Measurements from ENCODE around the gene DEFB123. TPM values are rescaled to one million over a fixed set of nuclear protein-coding genes. Genes with fewer than 3 reads are reported as not detected.

The DEFB123 gene
- total RNA-seq, 4 donors from 2014 or later: not detected

DNA sequence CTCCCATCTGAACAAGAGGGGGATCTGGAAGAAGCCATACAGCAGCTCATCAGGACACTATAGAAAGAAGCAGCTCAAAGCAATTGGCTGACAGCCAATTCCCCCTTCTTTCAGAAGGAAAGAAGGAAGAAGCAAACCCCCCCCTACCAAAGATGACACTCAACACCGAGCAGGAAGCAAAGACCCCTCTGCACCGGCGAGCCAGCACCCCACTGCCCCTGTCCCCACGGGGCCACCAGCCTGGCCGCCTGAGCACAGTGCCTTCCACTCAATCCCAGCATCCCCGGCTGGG, 35.8 kb downstream of the DEFB123 start:
- Histone ChIP-seq H3K36me3 (no peaks in the 10 kb centered on the region), H3K4me3 (peak overlapping the region in 1 of 4 donors; percentile 56), H3K4me1 (peaks cover 0 to 12% (median 0%) of the 10 kb centered on the region in 4 donors), H3K9me3 (no peaks in the 10 kb centered on the region), H3K27me3 (peaks cover 0 to 5% of the 10 kb centered on the region in 2 donors), H3K27ac (peak overlapping the region in 1 of 4 donors; percentile 74)
- TF ChIP-seq POLR2A (IDR thresholded peaks at IDR 0.05): no peak
- TF ChIP-seq, protein P1, sequence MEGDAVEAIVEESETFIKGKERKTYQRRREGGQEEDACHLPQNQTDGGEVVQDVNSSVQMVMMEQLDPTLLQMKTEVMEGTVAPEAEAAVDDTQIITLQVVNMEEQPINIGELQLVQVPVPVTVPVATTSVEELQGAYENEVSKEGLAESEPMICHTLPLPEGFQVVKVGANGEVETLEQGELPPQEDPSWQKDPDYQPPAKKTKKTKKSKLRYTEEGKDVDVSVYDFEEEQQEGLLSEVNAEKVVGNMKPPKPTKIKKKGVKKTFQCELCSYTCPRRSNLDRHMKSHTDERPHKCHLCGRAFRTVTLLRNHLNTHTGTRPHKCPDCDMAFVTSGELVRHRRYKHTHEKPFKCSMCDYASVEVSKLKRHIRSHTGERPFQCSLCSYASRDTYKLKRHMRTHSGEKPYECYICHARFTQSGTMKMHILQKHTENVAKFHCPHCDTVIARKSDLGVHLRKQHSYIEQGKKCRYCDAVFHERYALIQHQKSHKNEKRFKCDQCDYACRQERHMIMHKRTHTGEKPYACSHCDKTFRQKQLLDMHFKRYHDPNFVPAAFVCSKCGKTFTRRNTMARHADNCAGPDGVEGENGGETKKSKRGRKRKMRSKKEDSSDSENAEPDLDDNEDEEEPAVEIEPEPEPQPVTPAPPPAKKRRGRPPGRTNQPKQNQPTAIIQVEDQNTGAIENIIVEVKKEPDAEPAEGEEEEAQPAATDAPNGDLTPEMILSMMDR (IDR thresholded peaks at IDR 0.05): no peak
- DNase-seq: no peak

DNA sequence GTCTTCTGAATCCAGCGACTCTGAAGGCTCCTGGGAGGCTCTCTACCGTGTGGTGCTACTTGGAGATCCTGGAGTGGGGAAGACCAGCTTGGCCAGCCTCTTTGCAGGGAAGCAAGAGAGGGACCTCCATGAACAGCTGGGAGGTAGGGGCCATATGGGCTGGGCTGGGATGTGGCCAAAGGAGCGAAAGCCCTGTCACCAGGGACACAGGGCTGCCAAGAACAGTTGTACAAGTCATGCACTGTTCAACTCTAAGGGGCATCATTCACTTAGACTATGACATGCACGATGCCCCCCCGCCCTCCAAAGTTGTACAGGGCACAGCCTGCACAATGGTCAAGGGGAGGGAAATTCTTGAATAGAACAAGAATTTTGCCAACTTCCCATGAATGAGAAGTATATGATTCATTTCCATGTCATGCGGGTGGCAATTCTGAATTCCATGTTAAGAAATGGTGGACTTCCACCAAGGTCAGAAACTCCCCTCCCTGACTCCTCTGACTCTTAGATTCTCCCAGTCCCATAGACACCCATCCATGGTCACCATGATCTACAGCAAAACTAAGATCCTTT, 36.3 kb downstream of the DEFB123 start:
- H3K27me3 ChIP-seq: peaks cover 0 to 5% of the 10 kb centered on the region in 2 donors
- no peak for TF ChIP-seq POLR2A (IDR thresholded peaks at IDR 0.05)
- TF ChIP-seq, protein P1 (IDR thresholded peaks at IDR 0.05): no peak
- no peaks in the 10 kb centered on the region for H3K36me3 ChIP-seq
- peak overlapping the region in 1 of 4 donors; percentile 56 for H3K4me3 ChIP-seq
- no peak overlapping the region for H3K27ac ChIP-seq
- no peak for DNase-seq
- no peaks in the 10 kb centered on the region for H3K9me3 ChIP-seq
- peaks cover 0 to 12% (median 0%) of the 10 kb centered on the region in 4 donors for H3K4me1 ChIP-seq

DNA sequence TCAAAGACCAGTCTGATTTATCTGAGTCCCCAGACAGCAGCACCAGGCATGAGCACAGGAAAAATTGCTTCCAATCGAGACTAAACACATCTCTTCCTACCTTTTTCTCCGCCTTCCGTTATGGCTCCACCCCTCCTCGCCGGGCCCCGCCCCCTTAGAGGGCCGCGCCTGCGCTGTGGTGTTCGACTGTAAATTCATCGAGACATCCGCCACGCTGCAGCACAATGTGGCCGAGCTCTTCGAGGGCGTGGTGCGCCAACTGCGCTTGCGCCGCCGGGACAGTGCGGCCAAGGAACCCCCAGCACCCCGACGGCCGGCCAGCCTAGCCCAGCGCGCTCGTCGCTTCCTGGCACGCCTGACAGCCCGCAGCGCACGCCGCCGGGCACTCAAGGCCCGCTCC, 43.6 kb downstream of the DEFB123 start:
- no peak overlapping the region for H3K4me3 ChIP-seq
- DNase-seq: no peak
- no peaks in the 10 kb centered on the region for H3K4me1 ChIP-seq
- no peak for TF ChIP-seq POLR2A (IDR thresholded peaks at IDR 0.05)
- TF ChIP-seq, protein P1 (IDR thresholded peaks at IDR 0.05): no peak
- H3K36me3 ChIP-seq: no peaks in the 10 kb centered on the region
- H3K27me3 ChIP-seq: no peaks in the 10 kb centered on the region
- no peaks in the 10 kb centered on the region for H3K9me3 ChIP-seq
- peak overlapping the region in 1 of 4 donors; percentile 83 for H3K27ac ChIP-seq

DNA sequence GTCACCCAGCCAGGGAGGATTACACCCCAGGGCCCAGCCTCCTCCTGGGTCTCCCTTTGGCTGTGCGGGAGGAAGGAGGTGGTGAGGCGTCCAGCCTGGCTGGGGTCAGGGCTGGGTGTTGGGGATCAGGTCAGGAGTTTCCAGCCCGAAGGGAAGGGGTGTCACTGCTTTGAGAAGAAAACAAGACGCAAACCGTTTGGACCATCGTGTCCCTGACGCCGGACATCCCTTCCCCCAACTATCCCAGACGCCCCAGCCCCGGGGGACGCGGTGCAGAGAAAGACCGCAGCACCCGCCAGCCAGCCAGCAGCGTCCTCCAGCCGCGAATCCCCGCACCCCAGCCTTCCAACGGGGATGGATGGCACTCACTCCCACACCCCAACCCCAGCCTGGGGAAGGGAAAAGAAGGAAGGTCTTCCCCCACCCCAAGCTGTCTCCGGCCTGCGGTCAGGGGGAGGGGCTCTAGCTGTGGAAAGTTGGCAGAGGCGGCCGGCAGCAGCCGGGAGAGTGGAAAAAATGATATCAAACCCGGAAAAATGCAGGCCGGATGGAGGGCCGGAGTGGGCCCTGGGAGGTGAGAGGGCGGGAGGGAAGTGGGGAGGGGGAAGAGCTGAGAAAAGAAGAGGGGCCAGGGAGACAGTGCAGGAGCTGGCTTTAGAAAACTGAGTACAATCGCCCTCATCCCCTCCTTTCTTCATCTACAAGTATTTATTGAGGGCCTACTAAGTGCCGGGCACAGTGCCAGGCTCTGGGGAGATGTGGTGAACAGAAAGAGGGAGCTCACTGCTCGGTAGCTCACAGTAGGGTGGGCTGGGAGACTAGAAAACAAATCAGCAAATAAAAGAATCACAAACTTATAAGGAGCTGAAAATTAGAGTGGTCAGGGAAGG, 45.3 kb downstream of the DEFB123 start:
- no peaks in the 10 kb centered on the region for H3K4me1 ChIP-seq
- H3K27me3 ChIP-seq: no peaks in the 10 kb centered on the region
- peak overlapping the region; percentile 57 to 83 (median 75) for H3K27ac ChIP-seq
- no peaks in the 10 kb centered on the region for H3K36me3 ChIP-seq
- DNase-seq: peak in 2 of 3 donors; percentile 57 to 59
- no peak for TF ChIP-seq POLR2A (IDR thresholded peaks at IDR 0.05)
- TF ChIP-seq, protein P1 (IDR thresholded peaks at IDR 0.05): no peak
- H3K4me3 ChIP-seq: peak overlapping the region in 2 of 4 donors; percentile 16 to 25
- no peaks in the 10 kb centered on the region for H3K9me3 ChIP-seq

DNA sequence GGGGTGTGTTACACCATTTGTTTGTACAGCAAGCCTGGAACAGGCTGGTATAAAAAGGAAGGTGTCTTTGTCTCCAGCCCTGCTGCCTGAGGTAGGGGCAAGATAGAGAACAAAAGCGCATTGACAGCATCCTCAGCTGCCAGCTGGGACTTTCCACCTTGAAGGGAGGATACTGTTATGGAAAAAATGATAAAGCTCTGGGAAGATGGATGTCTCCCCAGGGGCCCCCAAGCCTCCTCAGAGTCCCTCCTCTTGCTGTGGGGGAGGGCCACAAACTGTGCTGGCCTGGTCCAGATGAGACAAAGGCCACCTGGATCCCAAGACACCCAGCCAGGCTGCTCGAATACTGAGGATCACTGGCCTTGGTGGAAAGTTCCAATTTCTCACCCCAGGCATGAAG, 47.7 kb downstream of the DEFB123 start:
- TF ChIP-seq POLR2A (IDR thresholded peaks at IDR 0.05): no peak
- TF ChIP-seq, protein P1 (IDR thresholded peaks at IDR 0.05): no peak
- Histone ChIP-seq H3K9me3 (no peaks in the 10 kb centered on the region), H3K4me3 (no peak overlapping the region), H3K4me1 (no peaks in the 10 kb centered on the region), H3K27me3 (no peaks in the 10 kb centered on the region), H3K36me3 (no peaks in the 10 kb centered on the region), H3K27ac (peak overlapping the region in 2 of 4 donors; percentile 1 to 48)
- no peak for DNase-seq

Data from Peyer's patch (tissue), 4 donors.